IMR-90 (cell line): Measurements from ENCODE around the gene CDK17. TPM values are rescaled to one million over a fixed set of nuclear protein-coding genes. Genes with fewer than 3 reads are reported as not detected.

Experiments used
- ATAC-seq: fragments of 200-7000 bp; cut with Tn5 transposase; 2 replicates; pipeline ENCODE4 v1.9.1; 2020; ENCODE audit warnings: low read depth, mild to moderate bottlenecking, moderate library complexity
- BruUV-seq: library from RNA; stranded (reverse); fragments of 400-500 nt; replicated peaks from 2 replicates; lab custom pipeline; 2021; lab: Mats Ljungman, UMichigan
- CTCF ChIA-PET: fragments of 300-600 bp; formaldehyde crosslinking; extraction: SDS; loops from one replicate; lab custom pipeline; 2021; ENCODE audit warnings: antibody characterized with exemption; lab: Yijun Ruan, JAX
- POLR2A ChIA-PET: fragments of 300-600 bp; sonication (Branson Sonifier 250); formaldehyde crosslinking; loops from one replicate; lab custom pipeline; 2022; ENCODE audit warnings: antibody characterized with exemption; ENCODE audit not compliant: unreplicated experiment; lab: Charles Lee
- DNase-seq: peaks from one replicate; pipeline ENCODE4 v3.0.0; 2013
- H2AFZ ChIP-seq: replicated peaks from 2 replicates; pipeline ENCODE3; 2013; ENCODE audit warnings: low read length, mild to moderate bottlenecking; ENCODE audit not compliant: poor library complexity
- H2AK5ac ChIP-seq: 2 replicates; pipeline ENCODE4 v1.6.1; 2013; ENCODE audit warnings: low read depth, low read length, inconsistent platforms
- H2AK9ac ChIP-seq: replicated peaks from 2 replicates; pipeline ENCODE3; 2013; ENCODE audit warnings: mild to moderate bottlenecking, low read depth, low read length, moderate library complexity; ENCODE audit not compliant: poor library complexity
- H2BK120ac ChIP-seq: 2 replicates; pipeline ENCODE4 v1.6.1; 2013; ENCODE audit warnings: low read depth, low read length, inconsistent platforms
- H2BK15ac ChIP-seq: 3 replicates; pipeline ENCODE4 v1.6.1; 2013; ENCODE audit warnings: low read depth, low read length, inconsistent platforms
- H2BK20ac ChIP-seq: 2 replicates; pipeline ENCODE4 v1.6.1; 2013; ENCODE audit warnings: low read depth, mild to moderate bottlenecking, inconsistent platforms, low read length, moderate library complexity
- H2BK5ac ChIP-seq: 2 replicates; pipeline ENCODE4 v1.6.1; 2013; ENCODE audit warnings: mild to moderate bottlenecking, low read depth, low read length, inconsistent platforms; ENCODE audit not compliant: poor library complexity, severe bottlenecking
- H3K14ac ChIP-seq: replicated peaks from 2 replicates; pipeline ENCODE4 v1.6.1; 2013; ENCODE audit warnings: low read depth, low read length, inconsistent platforms
- H3K18ac ChIP-seq: 2 replicates; pipeline ENCODE4 v1.6.1; 2013; ENCODE audit warnings: low read depth, low read length, control low read depth
- H3K23ac ChIP-seq: 2 replicates; pipeline ENCODE4 v1.6.1; 2013; ENCODE audit warnings: low read depth, low read length, inconsistent platforms
- H3K27ac ChIP-seq: 2 replicates; pipeline ENCODE4 v1.5.1; 2013; ENCODE audit warnings: mild to moderate bottlenecking, control low read depth, low read length; ENCODE audit not compliant: insufficient read depth
- H3K27me3 ChIP-seq: 2 replicates; pipeline ENCODE4 v1.6.1; 2013; ENCODE audit warnings: low read length; ENCODE audit not compliant: control insufficient read depth, insufficient read depth
- H3K36me3 ChIP-seq: 2 replicates; pipeline ENCODE4 v1.6.1; 2013; ENCODE audit warnings: low read length, mixed read lengths; ENCODE audit not compliant: control insufficient read depth, insufficient read depth
- H3K4ac ChIP-seq: 2 replicates; pipeline ENCODE4 v1.6.1; 2013; ENCODE audit warnings: low read depth, low read length, inconsistent platforms
- H3K4me1 ChIP-seq: 2 replicates; pipeline ENCODE4 v1.6.1; 2013; ENCODE audit warnings: low read length, mixed read lengths; ENCODE audit not compliant: control insufficient read depth, insufficient read depth
- H3K4me2 ChIP-seq: 2 replicates; pipeline ENCODE4 v1.6.1; 2013; ENCODE audit warnings: low read depth, mild to moderate bottlenecking, control low read depth, low read length, moderate library complexity
- H3K4me3 ChIP-seq: 2 replicates; pipeline ENCODE4 v1.5.1; 2013; ENCODE audit warnings: low read depth, mild to moderate bottlenecking, control low read depth, low read length, moderate library complexity; ENCODE audit not compliant: insufficient read depth
- H3K56ac ChIP-seq: 2 replicates; pipeline ENCODE4 v1.6.1; 2013; ENCODE audit warnings: low read length, inconsistent platforms; ENCODE audit not compliant: insufficient read depth; ENCODE audit errors: extremely low read depth
- H3K79me1 ChIP-seq, 2 experiments: 2 replicates each; pipeline ENCODE4 v1.6.1; 2013; ENCODE audit warnings: low read length in 2 of 2, inconsistent platforms in 1 of 2, low read depth in 1 of 2
- H3K9ac ChIP-seq: 2 replicates; pipeline ENCODE4 v1.6.1; 2013; ENCODE audit warnings: low read depth, low read length, control low read depth
- H3K9me1 ChIP-seq: 2 replicates; pipeline ENCODE4 v1.6.1; 2013; ENCODE audit warnings: low read length, inconsistent platforms; ENCODE audit not compliant: insufficient read depth
- H3K9me3 ChIP-seq: 2 replicates; pipeline ENCODE4 v1.6.1; 2013; ENCODE audit warnings: low read length; ENCODE audit not compliant: control insufficient read depth, insufficient read depth
- H4K20me1 ChIP-seq: 2 replicates; pipeline ENCODE4 v1.6.1; 2013; ENCODE audit warnings: low read length, inconsistent platforms; ENCODE audit not compliant: insufficient read depth
- H4K5ac ChIP-seq: 2 replicates; pipeline ENCODE4 v1.6.1; 2013; ENCODE audit warnings: mild to moderate bottlenecking, low read depth, low read length, control low read depth
- H4K8ac ChIP-seq, 2 experiments: 2 replicates each; pipeline ENCODE4 v1.6.1; 2013; ENCODE audit warnings: low read depth in 2 of 2, low read length in 2 of 2, control low read depth in 1 of 2, inconsistent platforms in 1 of 2
- H4K91ac ChIP-seq: 2 replicates; pipeline ENCODE4 v1.6.1; 2013; ENCODE audit warnings: low read depth, low read length, inconsistent platforms; ENCODE audit not compliant: insufficient read depth
- CEBPB ChIP-seq: IDR thresholded peaks from 2 replicates; pipeline ENCODE4 v1.6.1; 2012; ENCODE audit warnings: low read depth, low read length, improper control_type of control experiment
- CHD1 ChIP-seq: IDR thresholded peaks from 2 replicates; pipeline ENCODE4 v1.6.1; 2012; ENCODE audit warnings: low read depth, low read length, improper control_type of control experiment
- CTCF ChIP-seq: conservative IDR thresholded peaks from 2 replicates; pipeline ENCODE4 v1.5.1; 2012; ENCODE audit warnings: mild to moderate bottlenecking, low read depth, low read length, improper control_type of control experiment
- ELK1 ChIP-seq: fragments of 150-350 bp; IDR thresholded peaks from 2 replicates; pipeline ENCODE4 v1.6.1; 2016; ENCODE audit warnings: low read depth, mild to moderate bottlenecking, low read length, moderate library complexity, borderline replicate concordance
- FOS ChIP-seq: fragments of 150-350 bp; IDR thresholded peaks from 2 replicates; pipeline ENCODE4 v1.6.1; 2016; ENCODE audit warnings: low read depth, low read length
- MAFK ChIP-seq: IDR thresholded peaks from 2 replicates; pipeline ENCODE4 v1.6.1; 2012; ENCODE audit warnings: low read depth, low read length, improper control_type of control experiment
- MAZ ChIP-seq: IDR thresholded peaks from 2 replicates; pipeline ENCODE4 v1.6.1; 2012; ENCODE audit warnings: low read depth, mild to moderate bottlenecking, low read length, improper control_type of control experiment, moderate library complexity, borderline replicate concordance
- MXI1 ChIP-seq: IDR thresholded peaks from 2 replicates; pipeline ENCODE4 v1.6.1; 2012; ENCODE audit warnings: low read depth, mild to moderate bottlenecking, low read length, moderate library complexity, borderline replicate concordance
- NFE2L2 ChIP-seq: fragments of 150-350 bp; IDR thresholded peaks from 2 replicates; pipeline ENCODE4 v1.6.1; 2016; ENCODE audit warnings: low read depth, mild to moderate bottlenecking, low read length
- POLR2A ChIP-seq: IDR thresholded peaks from 2 replicates; pipeline ENCODE4 v1.6.1; 2012; ENCODE audit warnings: mild to moderate bottlenecking, low read depth, low read length
- RAD21 ChIP-seq: IDR thresholded peaks from 2 replicates; pipeline ENCODE4 v1.6.1; 2012; ENCODE audit warnings: low read length, improper control_type of control experiment
- RCOR1 ChIP-seq: IDR thresholded peaks from 2 replicates; pipeline ENCODE4 v1.6.1; 2012; ENCODE audit warnings: mild to moderate bottlenecking, low read length, improper control_type of control experiment; ENCODE audit not compliant: insufficient replicate concordance
- RFX5 ChIP-seq: IDR thresholded peaks from 2 replicates; pipeline ENCODE4 v1.8.0; 2012; ENCODE audit warnings: low read depth, mild to moderate bottlenecking, low read length, moderate library complexity
- SMC3 ChIP-seq: fragments of 150-350 bp; IDR thresholded peaks from 2 replicates; pipeline ENCODE4 v1.6.1; 2016; ENCODE audit warnings: low read depth, mild to moderate bottlenecking, antibody characterized with exemption, low read length, moderate library complexity
- USF2 ChIP-seq: fragments of 150-350 bp; IDR thresholded peaks from 2 replicates; pipeline ENCODE4 v1.6.1; 2017; ENCODE audit warnings: mild to moderate bottlenecking, antibody characterized with exemption, low read length, low read depth
- WGBS, 2 experiments: methylation state at CpG; one replicate each; pipeline versions ENCODE4 v1.1.5 to v1.1.7; 2013; ENCODE audit warnings: missing lambda C conversion rate in 2 of 2; ENCODE audit not compliant: insufficient read length in 1 of 2; ENCODE audit errors: extremely low coverage in 2 of 2; 5-methylcytosine and 5-hydroxymethylcytosine counted together
- dilution Hi-C: fragments of 300-500 bp; cut with HindIII; formaldehyde crosslinking; loops from one replicate; pipeline ENCODE4 v1.14.3; 2018; ENCODE audit warnings: low sequenced_read_pairs; ENCODE audit not compliant: unreplicated experiment
- in situ Hi-C: fragments of 300-500 bp; cut with MboI; formaldehyde crosslinking; loops from 3 replicates; pipeline ENCODE4 v1.14.3; 2019; ENCODE audit warnings: low sequenced_read_pairs, inconsistent platforms, mixed read lengths
- intact Hi-C: fragments of 100-400 bp; cut with micrococcal nuclease; formaldehyde crosslinking; loops from 2 replicates; pipeline ENCODE4 v1.10.0; 2022
- polyA plus RNA-seq, 3 experiments: library from polyadenylated mRNA; depleted of rRNA; stranded (reverse); fragments of >200 nt; gene quantifications; 2 replicates each; pipeline ENCODE4 v1.2.3, GENCODE V29; 2012; ENCODE audit warnings: low replicate concordance in 1 of 3
- total RNA-seq: library from RNA; depleted of rRNA; stranded (reverse); fragments of >200 nt; gene quantifications from 2 replicates; pipeline ENCODE4 v1.2.3, GENCODE V29; 2012

Gene CDK17
- total and polyA plus RNA-seq, 2 of the 4 experiments (the other 2 are of a cell fraction) = 14.5 to 50.2 TPM

- H2AK5ac ChIP-seq = no peak overlapping the region
- no peak overlapping the region for H2AK9ac ChIP-seq
- no peak overlapping the region for H3K18ac ChIP-seq
- H3K9me1 ChIP-seq = peaks cover 12% of the 10 kb centered on the region; the same call in 1 of the 2 replicates
- H2BK15ac ChIP-seq = no peak overlapping the region
- H3K23ac ChIP-seq = no peak overlapping the region
- H4K91ac ChIP-seq = no peak overlapping the region
- WGBS, 2 experiments = no CpG with 5 or more reads among the region's 4 CpGs
- no peak overlapping the region for H3K27ac ChIP-seq
- H3K4me3 ChIP-seq = no peak overlapping the region
- no peak overlapping the region for H2AFZ ChIP-seq
- H3K4me1 ChIP-seq = peaks cover 2% of the 10 kb centered on the region; the same call in 1 of the 2 replicates
- H3K4me2 ChIP-seq = no peak overlapping the region
- no peak for ATAC-seq
- no peak overlapping the region for H4K8ac ChIP-seq
- dilution Hi-C loops (no loop called here), intact Hi-C loops (loop anchor here (5.0 to 10.0 kb wide), 2 partner anchors 88 to 120 kb away; no protein-coding TSS in a partner anchor), in situ Hi-C loops (no loop called here)
- DNase-seq = no peak
- H3K9ac ChIP-seq = no peak overlapping the region
- H4K5ac ChIP-seq = no peak overlapping the region
- H3K4ac ChIP-seq = no peak overlapping the region
- no peaks in the 10 kb centered on the region for H3K9me3 ChIP-seq
- no peak overlapping the region for H2BK20ac ChIP-seq
- BruUV-seq = no TSS peak
- H2BK120ac ChIP-seq = no peak overlapping the region
- H3K79me1 ChIP-seq = peaks cover 0 to 41% of the 10 kb centered on the region in 2 experiments; a peak in 3 of 4 replicates
- TF ChIP-seq RCOR1 (no peak), POLR2A (no peak), NFE2L2 (no peak), MXI1 (no peak), SMC3 (no peak), MAZ (no peak), CHD1 (no peak), MAFK (no peak), RAD21 (no peak), FOS (no peak), CEBPB (no peak), ELK1 (no peak), RFX5 (no peak), USF2 (no peak), CTCF (no peak)
- H3K14ac ChIP-seq = no peak overlapping the region
- H3K36me3 ChIP-seq = no peaks in the 10 kb centered on the region
- peaks cover 79% of the 10 kb centered on the region for H4K20me1 ChIP-seq
- H3K27me3 ChIP-seq = no peaks in the 10 kb centered on the region
- H2BK5ac ChIP-seq = no peak overlapping the region
- ChIA-PET CTCF (no interaction called here), POLR2A (no interaction called here)
- H3K56ac ChIP-seq = no peak overlapping the region
Observed at GRCh38 chr12:96395236-96395635, 5.0 kb downstream of the CDK17 start.
